ENCODE results near the gene CAMK2D.

The CAMK2D gene

GRCh38 chr4:113445286-113445685, 316.3 kb downstream of the CAMK2D start:
- no peak for DNase-seq (ENCODE audit: low read depth, low spot score)

- DNase-seq (ENCODE audit: low read depth, low spot score) = no peak
Observed at GRCh38 chr4:113444386-113444785, 317.2 kb downstream of the CAMK2D start.

GRCh38 chr4:113442826-113443225, 318.7 kb downstream of the CAMK2D start:
- DNase-seq (ENCODE audit: low read depth, low spot score) = no peak

- no peak for DNase-seq (ENCODE audit: low read depth, low spot score)
Observed at GRCh38 chr4:113440371-113440770, 321.2 kb downstream of the CAMK2D start.

GRCh38 chr4:113438596-113438995, 322.9 kb downstream of the CAMK2D start:
- DNase-seq (ENCODE audit: low read depth, low spot score) = no peak

- no peak for DNase-seq (ENCODE audit: low read depth, low spot score)
Observed at GRCh38 chr4:113437129-113437528, 324.4 kb downstream of the CAMK2D start.

GRCh38 chr4:113436360-113436759, 325.2 kb downstream of the CAMK2D start:
- no peak for DNase-seq (ENCODE audit: low read depth, low spot score)

GRCh38 chr4:113435893-113436292, 325.6 kb downstream of the CAMK2D start:
- peak; percentile 19 for DNase-seq (ENCODE audit: low read depth, low spot score)

- DNase-seq (ENCODE audit: low read depth, low spot score) = no peak
Observed at GRCh38 chr4:113434247-113434587, 327.3 kb downstream of the CAMK2D start.

- DNase-seq (ENCODE audit: low read depth, low spot score) = no peak
Observed at GRCh38 chr4:113433536-113434246, 327.8 kb downstream of the CAMK2D start.

GRCh38 chr4:113433116-113433515, 328.4 kb downstream of the CAMK2D start:
- DNase-seq (ENCODE audit: low read depth, low spot score) = no peak

- DNase-seq (ENCODE audit: low read depth, low spot score) = no peak
Observed at GRCh38 chr4:113423631-113424030, 337.9 kb downstream of the CAMK2D start.

GRCh38 chr4:113420938-113421337, 340.6 kb downstream of the CAMK2D start:
- DNase-seq (ENCODE audit: low read depth, low spot score) = no peak

- no peak for DNase-seq (ENCODE audit: low read depth, low spot score)
Observed at GRCh38 chr4:113419631-113420030, 341.9 kb downstream of the CAMK2D start.

- no peak for DNase-seq (ENCODE audit: low read depth, low spot score)
Observed at GRCh38 chr4:113411496-113411938, 350.0 kb downstream of the CAMK2D start.

- no peak for DNase-seq (ENCODE audit: low read depth, low spot score)
Observed at GRCh38 chr4:113410686-113411085, 350.9 kb downstream of the CAMK2D start.

GRCh38 chr4:113409181-113409580, 352.4 kb downstream of the CAMK2D start:
- DNase-seq (ENCODE audit: low read depth, low spot score) = no peak

GRCh38 chr4:113407409-113407808, 354.1 kb downstream of the CAMK2D start:
- DNase-seq (ENCODE audit: low read depth, low spot score) = peak; percentile 21

- DNase-seq (ENCODE audit: low read depth, low spot score) = no peak
Observed at GRCh38 chr4:113406723-113407016, 354.9 kb downstream of the CAMK2D start.

- DNase-seq (ENCODE audit: low read depth, low spot score) = no peak
Observed at GRCh38 chr4:113405874-113406722, 355.4 kb downstream of the CAMK2D start.

- no peak for DNase-seq (ENCODE audit: low read depth, low spot score)
Observed at GRCh38 chr4:113404841-113405240, 356.7 kb downstream of the CAMK2D start.

- no peak for DNase-seq (ENCODE audit: low read depth, low spot score)
Observed at GRCh38 chr4:113404167-113404571, 357.4 kb downstream of the CAMK2D start.

Measured in ELF-1 (cell line).